Activated CD8-positive, alpha-beta memory T cell treated with anti-CD3 and anti-CD28 coated beads for 24 hours (primary cell): Measurements from ENCODE around the gene SPDYE6.
A peak's percentile ranks its signal among the peaks of the same experiment; 100 is the strongest.
"Not testable (repeated sequence)": the region's sequence is repeated elsewhere in the genome, so short reads cannot be mapped to it uniquely, and the experiment has no call there.

Experiments used
- DNase-seq: peaks from one replicate; pipeline ENCODE4 v3.0.0-alpha.2; 2020

The SPDYE6 gene, protein sequence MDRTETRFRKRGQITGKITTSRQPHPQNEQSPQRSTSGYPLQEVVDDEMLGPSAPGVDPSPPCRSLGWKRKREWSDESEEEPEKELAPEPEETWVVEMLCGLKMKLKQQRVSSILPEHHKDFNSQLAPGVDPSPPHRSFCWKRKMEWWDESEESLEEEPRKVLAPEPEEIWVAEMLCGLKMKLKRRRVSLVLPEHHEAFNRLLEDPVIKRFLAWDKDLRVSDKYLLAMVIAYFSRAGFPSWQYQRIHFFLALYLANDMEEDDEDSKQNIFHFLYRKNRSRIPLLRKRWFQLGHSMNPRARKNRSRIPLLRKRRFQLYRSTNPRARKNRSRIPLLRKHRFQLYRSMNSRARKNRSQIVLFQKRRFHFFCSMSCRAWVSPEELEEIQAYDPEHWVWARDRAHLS

DNA sequence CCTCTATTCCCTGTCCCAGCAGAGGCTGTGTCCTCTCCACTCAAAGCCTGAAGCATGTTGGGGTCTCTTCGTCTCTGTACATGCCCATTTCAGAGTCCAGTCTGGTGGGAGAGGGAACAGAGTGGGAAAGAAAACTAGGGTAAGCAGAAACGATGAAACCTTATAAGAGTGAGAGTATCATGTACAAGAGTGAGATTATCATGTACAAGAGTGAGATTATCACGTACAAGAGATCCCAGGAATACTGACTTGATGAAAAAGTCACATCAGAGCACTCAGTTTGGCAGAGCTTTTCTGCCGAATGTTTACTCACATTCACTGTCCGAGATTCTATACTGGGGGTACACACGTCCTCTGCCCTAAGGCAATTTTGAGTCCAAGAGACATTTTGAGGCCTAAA is at the start of gene SPDYE6:
SPDYE6 (minus strand) TSS at position 101 of the 400 bp plus-strand sequence. CDS start 421 bp downstream, outside the sequence.
- not testable (repeated sequence) for DNase-seq

DNA sequence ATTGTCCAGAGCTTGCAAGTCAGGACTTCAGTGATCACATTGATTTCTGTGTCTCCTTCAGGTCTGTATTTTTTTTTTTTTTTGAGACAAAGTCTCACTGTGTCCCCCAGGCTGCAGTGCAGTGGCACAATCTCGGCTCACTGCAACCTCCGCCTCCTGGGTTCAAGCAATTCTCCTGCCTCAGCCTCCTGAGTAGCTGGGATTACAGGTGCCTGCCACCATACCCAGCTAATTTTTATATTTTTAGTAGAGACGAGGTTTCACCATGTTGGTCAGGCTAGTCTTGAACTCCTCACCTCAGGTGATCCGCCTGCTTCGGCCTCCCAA is 48.6 kb upstream of the SPDYE6 start:
- DNase-seq, result not testable (repeated sequence)

DNA sequence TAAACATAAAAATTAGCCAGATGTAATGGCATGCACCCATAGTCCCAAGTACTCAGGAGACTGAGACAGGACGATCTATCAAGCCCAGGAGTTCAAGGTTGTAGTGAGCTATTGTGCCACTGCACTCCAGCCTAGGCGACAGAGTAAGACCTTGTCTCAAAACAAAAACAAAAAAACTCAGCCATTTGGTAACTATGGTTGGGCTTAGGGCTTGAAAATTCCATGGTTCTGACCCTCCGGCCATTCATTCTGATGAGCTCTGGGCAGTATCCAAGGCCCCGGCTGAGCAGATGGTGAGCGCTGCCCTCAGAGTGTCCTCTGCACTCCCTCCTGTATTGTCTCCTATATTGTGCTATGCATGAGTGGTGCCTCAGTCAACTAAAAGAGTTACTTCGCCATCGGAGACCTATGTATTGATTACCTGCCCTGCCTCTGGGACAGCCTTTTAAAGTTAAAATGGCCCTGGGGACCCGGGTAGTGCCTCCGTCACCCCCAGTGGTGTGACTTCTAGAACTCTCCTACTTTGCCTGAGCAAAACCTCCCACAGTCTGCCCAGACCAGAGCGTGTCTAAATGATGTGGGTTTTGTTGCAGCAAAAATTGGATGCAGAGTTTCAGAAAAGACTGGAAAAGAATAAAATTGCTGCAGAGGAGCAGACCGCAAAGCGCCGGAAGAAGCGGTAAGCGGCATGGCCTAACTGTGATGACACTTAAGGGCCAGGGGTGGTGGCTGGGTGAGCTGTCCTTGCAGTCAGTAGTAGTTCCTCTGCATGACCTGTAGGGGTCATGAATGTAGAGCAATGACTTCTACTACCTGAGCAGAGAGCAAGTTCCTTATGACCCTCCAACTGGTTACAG is 48.0 kb upstream of the SPDYE6 start:
- peak; percentile 68 for DNase-seq

DNA sequence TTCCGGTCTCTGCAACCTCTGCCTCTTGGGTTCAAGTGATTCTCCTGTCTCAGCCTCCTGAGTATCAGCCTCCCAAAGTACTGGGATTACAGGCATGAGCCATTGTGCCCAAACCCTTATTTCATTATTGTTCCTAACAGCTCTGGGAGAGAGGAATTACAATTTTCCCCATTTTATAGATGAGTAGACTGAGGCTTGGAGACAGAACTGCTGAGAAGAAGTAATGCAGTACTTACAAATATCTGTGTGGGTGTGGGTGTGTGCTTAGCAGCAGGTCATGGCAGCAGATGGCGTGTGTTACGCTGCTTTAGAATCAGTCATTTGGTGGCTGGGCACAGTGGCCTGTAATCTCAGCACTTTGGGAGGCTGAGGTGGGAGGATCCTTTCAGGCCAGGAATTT is 47.3 kb upstream of the SPDYE6 start:
- DNase-seq, result no peak

DNA sequence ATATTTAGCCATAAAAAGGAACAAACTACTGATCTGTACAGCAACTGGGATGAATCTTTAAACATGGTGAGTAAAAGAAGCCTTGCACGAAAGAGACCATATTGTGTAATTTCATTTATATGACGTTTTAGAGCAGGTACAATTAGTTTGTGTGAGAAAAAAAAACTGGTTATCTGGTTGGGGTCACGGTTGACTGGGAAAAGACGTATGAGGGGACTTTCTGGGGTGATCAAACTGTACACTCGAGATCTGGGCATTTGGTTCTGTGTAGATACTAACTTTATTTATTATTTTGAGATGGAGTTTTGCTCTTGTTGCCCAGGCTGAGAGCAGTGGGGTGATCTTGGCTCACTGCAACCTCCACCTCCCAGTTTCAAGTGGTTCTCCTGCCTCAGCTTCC is 44.1 kb upstream of the SPDYE6 start:
- no peak for DNase-seq

DNA sequence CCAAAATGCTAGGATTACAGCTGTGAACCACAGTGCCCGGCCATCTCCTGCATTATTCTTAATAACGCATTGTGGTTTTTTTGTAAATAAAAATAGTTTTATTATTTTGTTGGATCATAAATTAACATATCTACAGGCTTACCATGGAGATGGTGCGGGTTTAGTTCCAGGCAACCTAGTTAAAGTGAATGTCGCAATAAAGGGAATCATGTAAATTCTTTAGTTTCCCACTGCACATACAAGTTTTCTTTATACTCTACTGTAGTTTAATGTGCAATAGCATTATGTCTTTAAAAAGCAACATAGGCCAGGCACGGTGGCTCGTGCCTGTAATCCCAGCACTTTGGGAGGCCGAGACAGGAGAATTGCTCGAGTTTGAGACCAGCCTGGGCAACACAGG is 42.3 kb upstream of the SPDYE6 start:
- no peak for DNase-seq

DNA sequence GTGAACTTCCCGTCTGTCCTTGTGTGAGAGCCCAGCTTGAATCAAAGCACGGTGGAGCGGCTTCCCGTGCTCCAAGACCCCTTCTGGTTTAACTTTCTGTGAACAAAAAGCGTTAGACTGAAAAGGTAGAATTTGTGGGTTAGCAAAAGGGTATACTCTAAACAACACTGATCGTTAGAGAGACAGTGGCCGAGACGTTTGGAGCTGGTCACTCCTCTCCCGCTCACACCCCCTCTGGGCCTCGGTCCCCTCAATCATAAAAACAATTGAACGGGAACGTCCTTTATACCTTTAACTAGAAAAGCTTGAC is 40.4 kb upstream of the SPDYE6 start:
- no peak for DNase-seq

DNA sequence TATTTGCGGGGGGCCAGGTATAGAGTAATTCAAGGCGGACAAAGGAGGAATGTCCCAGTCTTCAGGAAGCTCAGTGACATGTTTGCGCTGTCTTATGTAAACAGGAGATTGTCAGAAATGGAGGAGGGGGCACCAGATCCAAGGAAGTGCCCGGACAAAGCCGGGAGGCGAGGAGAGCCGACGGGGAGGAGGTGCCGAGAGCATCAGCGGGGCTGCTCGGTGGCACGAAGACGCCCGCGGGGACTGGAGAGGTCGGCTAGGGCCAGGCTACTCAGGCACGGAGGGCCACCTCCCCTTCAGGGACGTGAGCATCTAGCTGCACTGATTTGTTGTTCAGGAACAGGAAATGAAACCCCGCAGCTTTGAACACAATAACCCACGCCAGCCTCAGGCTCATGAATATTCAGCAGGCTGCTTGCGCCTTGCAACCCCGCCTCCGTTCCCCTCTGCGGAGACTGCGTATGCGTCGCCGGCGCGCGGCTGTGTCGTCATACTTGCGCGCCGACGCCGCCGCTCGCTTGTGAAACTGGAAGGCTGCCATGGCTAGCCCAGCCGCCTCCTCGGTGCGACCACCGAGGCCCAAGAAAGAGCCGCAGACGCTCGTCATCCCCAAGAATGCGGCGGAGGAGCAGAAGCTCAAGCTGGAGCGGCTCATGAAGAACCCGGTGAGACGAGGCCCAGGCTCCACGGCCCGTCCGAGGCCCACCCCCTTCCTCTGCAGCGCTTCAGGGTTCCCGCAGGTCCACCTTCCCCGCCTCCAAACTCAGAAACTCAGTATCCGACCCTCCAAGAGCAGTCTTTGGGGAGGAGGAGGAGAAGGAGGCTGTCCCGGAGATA is 39.8 kb upstream of the SPDYE6 start, which contains the start of gene PRKRIP1:
PRKRIP1 (plus strand) TSS at position 491 of the 837 bp plus-strand sequence; CDS start at position 540, 49 bp downstream.
- peak; percentile 88 for DNase-seq

DNA sequence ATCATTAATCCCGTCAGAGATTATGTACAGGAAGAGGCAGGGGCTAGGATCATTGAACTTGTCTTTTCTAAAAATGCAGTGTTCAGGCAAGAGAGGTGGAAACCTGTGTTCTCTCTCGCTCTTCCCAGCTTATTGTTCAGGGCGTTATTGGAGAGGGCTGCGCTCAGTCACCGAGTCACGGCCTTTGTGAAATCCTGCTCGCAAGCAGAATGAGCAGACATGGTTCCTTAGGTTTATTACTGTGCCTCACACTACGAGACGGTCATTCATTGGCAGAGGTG is 39.3 kb upstream of the SPDYE6 start:
- DNase-seq, result no peak

DNA sequence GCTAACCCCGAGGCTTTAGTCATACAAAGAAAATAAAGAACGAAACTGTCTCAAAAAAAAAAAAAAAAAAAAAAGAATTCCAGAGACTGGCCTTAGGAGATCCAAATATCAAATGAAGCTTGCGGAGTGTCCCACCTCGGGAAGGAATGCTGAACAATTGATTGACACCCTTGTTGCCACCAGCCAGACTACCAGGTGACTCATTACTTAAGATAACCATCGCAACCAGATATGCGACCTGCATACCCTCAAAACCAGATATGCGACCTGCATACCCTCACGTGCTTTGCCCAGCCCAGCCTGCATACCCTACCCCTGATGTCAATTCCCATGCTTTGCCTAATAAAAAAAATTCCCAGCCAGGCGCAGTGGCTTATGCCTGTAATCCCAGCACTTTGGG is 37.2 kb upstream of the SPDYE6 start:
- no peak for DNase-seq

DNA sequence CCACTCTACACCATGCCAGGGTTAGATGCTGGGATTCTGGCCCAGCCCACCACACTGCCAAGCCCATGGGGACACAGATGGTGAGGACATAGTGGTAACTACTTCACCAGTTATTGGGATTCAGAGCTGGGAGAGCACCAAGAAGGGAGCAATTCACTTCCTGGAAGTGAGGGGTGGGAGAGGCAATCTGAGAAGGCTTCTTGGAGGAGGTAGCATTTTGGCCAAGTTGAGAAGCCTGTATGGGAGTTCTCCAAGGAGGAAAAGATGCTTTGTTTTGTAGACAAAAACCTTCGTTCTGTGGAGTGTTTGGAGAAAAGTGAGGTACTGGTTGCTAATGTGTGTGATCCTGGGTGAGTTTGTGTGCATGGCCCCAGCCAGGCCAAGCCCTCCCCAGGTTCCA is 36.1 kb upstream of the SPDYE6 start:
- DNase-seq, result no peak

DNA sequence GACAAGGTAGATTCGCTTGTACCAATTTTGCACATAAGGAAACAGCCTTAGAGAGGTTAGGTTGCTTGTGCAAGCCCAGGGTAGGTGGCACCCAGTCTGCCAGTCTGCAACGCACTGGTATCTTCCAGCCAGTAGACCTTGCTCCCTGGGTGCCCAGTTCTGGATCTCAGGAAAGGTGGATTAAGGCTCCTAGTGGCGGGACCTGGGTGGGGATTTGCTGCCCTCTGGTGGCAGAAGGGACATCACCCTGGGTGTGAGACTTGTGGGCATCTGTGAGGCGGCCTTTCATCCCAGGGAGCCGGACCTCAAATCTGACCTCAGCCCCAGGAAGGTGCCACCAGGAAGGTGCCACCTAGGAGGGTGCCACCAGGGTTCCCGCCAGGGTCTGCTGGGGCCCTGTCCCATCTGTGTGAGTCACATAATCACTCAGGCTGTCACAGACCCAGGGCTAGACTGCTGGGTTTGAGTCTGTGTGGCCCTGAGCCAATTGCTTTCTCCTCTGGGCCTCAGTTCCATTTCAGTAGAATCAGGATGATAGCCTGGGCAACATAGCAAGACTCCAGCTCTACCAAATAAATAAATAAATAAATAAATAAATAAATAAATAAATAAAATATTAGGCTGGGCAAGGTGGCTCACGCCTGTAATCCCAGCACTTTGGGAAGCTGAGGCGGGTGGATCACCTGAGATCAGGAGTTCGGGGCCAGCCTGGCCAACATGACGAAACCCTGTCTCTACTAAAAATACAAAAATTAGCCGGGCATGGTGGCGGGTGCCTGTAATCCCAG is 34.6 kb upstream of the SPDYE6 start:
- peak; percentile 88 for DNase-seq

DNA sequence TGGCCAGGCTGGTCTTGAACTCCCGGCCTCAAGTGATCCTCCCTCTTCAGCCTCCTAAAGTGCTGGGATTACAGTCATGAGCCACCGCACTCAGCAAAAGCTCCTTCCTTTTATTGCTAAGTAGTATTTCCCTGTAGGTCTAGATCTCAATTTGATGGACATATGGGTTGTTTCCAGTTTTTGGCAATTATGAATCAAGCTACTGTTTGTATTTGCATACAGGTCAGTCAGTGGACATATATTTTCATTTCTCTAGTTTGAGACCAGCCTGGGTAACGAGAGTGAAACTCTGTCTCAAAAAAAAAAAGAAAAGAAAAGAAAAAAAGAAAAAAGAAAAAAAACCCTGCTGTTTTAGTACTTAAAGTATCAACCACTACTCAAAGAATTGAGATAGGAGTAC is 33.6 kb upstream of the SPDYE6 start:
- no peak for DNase-seq

DNA sequence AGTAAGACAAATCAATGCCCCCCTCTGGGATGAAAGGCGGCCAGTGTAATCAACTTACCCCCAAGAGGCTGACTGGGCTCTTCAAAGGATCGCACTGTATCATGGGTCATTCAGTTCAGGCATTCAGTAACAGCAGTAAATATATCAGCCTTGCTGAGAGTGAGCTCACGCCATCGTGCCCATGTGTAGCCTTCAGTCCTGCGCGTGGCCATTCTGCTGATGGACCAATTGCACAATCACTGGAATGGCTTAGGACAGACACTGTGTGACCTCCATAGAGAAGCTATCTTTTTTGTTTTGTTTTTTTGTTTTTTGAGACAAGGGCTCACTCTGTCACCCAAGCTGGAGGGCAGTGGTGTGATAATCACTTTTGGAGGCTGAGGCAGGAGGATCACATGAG is 30.8 kb upstream of the SPDYE6 start:
- DNase-seq, result no peak

DNA sequence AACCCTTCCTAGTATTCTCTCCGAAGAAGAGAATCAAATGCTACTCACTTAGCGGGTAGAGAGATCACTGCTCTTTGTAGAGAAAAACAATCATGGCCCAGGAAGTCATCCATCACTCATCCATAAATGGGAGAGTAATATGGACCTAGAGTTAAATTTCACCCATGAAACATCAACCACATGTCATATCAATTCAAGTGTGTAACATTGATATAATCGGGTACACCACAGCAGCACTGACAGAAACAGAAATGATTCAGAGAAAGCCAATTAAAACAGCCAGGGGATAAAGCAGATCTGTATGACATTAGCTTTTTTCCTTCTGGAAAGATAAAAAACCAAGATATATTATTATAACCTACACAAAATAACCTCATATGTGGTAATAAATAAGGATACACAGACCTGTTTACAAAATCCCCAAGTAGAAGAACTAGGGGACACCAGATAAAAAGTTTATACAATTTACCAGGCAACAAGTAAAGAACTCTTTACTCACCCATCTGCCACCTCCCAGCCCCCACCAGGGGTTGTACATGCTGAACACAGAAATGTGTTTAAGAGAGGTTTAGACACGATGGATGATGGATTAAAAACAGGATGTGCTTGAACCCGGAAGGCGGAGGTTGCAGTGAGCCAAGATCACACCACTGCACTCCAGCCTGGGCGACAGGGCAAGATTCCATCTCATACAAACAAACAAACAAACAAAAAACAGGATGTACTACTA is 25.6 kb upstream of the SPDYE6 start:
- DNase-seq, result not testable (repeated sequence)

DNA sequence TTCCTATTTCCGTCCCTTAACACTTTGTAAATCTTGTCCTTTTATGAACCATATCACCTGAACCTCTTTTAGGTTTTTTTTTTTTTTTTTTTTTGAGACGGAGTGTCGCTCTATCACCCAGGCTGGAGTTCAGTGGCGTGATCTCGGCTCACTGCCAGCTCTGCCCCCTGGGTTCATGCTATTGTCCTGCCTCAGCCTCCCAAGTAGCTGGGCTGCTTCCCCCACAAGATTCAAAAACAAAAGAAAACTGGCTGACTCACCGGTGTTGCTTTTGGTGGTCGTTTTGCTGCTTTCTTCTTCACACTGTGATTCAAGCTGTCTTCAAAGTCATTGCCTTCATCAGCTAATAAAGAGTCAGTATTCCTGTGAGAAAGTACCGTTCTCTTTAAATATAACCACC is 24.6 kb upstream of the SPDYE6 start:
- DNase-seq, result not testable (repeated sequence)

DNA sequence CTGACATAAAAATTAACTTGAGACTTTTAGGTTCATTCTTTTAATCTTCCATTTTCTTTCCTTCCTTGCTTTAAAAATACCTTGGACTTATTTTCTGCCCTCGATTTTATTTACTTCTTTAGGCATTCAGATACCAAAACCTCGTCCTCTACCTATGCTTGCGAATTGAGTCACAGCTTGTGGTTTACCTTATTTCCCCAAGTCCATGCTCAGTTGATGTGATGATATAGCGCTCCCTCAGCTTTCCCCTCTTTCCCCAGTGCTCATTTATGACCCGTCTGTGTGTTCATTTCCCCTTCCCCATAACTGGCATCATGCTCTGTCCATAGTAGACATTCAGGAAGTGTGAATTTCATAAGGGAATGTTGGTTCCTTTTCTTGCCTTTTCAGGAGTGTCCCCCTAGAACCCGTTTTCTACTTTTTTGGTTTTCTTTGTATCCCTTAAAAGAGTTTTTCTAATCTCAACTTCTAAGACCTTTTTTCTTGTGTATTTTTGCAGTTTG is 20.8 kb upstream of the SPDYE6 start:
- no peak for DNase-seq

DNA sequence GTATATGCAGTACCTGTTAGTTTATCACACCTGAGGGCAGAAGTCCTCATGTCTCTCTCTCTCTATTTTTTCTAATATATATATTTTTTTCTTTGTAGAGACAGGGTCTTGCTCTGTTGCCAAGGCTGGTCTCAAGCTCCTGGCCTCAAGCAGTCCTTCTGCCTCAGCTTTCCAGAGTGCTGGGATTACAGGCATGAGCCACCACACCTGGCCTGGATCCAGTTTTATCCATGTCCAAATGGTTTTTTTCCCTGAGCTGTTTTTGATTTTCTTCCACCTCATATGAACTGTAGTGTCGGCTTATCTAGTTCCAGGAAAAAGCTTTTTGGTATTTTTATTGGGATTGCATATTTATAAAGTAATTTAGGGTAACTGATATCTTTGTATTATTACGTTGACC is 16.6 kb upstream of the SPDYE6 start:
- not testable (repeated sequence) for DNase-seq

DNA sequence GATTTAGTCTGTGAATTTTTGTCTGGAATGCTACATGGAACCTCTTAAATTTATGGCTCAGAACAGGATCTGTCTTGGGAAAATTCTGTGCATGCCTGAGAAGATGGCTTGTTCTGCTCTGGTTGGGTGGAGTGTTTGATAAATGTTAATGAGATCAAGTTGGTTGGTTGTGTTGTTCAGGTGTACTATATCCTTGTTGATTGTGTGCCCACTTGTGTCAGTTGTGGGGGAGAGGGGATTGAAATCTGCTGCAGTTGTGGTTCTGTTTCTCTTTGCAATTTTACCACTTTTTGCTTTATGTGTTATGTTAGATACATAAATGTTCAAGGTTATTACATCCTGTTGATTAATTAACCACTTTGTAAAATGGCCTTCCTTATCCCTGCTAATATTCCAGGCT is 13.8 kb upstream of the SPDYE6 start:
- DNase-seq, result not testable (repeated sequence)

DNA sequence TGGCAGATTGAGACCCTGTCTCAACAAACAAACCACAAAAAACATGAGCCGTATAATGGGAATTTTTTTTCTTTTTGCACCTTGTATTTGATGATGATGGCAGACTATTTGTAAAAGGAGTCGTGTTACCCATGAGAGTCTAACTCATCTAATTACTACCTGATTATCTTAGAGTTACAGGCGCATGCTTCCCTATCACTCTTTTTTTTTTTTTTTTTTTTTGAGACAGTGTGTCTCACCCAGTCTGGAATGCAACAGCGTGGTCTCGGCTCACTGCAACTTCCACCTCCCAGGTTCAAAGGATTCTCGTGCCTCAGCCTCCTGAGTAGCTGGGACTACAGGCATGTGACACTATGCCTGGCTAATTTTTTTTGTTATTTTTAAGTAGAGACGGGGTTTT is 9.1 kb upstream of the SPDYE6 start:
- DNase-seq, result not testable (repeated sequence)

DNA sequence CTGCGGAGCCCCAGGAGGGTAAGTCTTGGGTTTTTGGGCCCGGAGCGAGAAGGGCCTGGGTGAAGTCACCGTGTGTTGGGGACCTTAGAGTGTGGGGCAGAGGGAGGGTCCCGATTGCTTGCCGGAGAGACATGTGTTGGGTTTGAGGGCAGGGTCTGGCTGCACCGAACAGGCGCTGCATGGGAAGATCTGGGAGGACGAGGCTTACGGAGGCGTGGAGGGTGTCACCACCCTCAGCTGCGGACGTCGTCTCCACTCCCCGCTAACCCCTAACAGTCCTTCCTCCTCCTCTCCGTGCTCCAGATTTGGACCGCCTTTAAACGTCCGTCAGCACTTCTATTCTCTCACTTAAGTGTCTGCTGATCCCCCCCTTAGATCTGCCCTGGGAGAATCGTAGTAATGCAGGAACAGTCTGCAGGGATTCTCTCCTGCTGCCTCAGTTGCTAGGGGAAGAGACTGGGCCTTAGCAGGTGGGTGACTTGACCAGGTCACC is 8.2 kb upstream of the SPDYE6 start:
- DNase-seq, result not testable (repeated sequence)
